Stimulated activated CD8-positive, alpha-beta memory T cell treated with anti-CD3 and anti-CD28 coated beads, Interleukin-7, amount 100 ng/mL, for 24 hours (primary cell): ENCODE results near the gene FBXL2.

Experiments used
- DNase-seq: peaks from one replicate; pipeline ENCODE4 v3.0.0-alpha.2; 2020; ENCODE audit warnings: low read depth

Gene FBXL2

GRCh38 chr3:33430061-33430460 is 152.8 kb downstream of the FBXL2 start:
- no peak for DNase-seq

- DNase-seq, result no peak
Measured at GRCh38 chr3:33430571-33430970, 153.3 kb downstream of the FBXL2 start.

- DNase-seq, result no peak
Measured at GRCh38 chr3:33433843-33434242, 156.6 kb downstream of the FBXL2 start.
